CD4-positive, alpha-beta T cell treated with Interleukin-4 for 1 hour (primary cell): ENCODE data around the gene ATP6V0D1.

Source experiments
- DNase-seq, 2 donors: peaks; one replicate each; pipeline ENCODE4 v3.0.0-alpha.2; 2020 to 2022

The ATP6V0D1 gene

DNA sequence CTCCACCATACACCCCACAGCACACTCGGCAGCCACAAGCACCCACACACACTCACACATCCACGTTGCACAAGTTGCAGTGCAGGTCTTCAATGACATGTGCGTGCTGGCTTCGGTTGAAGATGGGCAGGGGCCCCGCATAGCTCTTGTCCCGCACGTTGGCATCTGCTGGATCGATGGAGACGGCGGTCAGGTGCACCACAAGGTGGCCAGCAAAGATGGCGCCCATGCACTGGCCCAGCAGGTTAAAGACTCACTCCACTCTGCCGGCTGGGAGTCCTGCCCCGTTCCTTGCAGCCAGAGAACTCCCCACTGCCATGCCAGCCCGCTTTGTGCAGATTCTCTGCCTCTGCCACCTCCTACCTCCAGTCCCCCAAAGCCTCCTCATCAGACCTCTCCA is 80.1 kb downstream of the ATP6V0D1 start:
- DNase-seq = no peak

DNA sequence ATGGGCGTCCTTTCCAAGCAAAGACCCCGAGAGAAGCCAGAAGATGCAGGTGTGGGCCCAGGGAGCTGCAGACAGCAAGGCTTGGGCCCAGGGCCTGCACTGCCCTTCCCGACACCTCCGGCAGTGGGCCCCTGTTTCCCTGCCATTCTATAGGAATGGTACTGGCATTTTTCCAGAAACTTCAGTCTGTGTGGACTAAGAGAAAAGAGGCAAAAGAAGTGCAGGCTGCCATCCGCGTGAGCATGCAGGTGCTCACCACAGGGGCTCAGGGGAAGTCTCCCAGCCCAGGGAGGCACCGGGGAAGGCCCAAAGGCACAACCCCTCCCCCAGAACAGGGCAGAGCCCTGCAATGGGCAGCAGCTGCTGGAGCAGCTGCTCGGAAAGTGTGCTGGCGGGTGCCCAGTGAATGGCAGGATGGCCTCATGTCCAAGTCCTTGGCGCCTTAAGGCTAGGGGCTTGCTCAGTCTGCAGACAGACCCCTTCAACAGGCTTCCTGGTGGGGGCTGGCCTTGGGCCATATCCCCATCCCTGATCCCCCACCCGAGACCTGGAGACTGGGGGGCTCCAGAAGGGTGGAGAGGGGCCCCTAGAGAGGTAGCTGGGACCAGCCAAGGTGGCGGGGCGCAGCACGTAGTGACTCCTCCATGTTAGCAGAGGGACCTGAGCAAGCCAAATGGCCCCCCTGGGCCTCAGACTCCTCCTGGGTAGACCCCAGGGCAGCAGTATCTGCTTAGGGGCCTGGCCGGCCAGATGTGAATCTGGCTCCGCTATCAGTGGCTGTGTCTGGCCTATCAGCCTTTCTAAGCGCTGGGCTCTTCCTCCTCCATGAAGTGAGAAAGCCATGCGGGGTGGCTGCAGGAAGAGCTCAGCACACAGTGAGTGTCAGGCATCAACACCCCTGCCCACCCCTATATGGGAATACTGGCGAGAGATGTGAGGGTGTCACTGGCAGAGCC is 80.9 kb downstream of the ATP6V0D1 start:
- DNase-seq = no peak

DNA sequence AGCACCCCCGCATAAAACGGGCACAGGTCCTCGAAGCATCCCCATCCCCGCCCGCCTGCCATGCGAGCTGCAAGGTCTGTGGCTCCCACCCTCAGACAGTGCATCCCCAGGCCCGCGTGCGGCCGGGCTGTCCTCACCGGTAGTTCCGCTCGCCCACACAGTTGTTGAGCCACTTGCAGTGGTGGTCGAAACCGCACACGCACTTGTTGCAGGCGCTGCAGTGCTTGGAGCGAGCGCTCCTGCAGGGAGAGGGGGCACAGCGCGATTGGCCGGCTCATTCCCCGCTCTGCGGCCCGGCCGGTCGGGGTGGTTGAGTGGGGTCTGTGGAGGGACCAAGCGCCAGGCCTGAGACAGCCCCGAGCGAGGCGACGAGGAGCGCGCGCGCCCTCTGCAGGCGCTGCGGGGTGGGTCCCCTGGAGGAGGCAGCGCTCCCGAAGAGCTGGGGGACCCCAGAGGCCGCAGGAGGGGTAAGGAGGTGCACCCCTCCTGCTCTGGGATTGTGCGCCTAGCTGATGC is 81.7 kb downstream of the ATP6V0D1 start:
- peak; percentile 47 to 48 for DNase-seq

DNA sequence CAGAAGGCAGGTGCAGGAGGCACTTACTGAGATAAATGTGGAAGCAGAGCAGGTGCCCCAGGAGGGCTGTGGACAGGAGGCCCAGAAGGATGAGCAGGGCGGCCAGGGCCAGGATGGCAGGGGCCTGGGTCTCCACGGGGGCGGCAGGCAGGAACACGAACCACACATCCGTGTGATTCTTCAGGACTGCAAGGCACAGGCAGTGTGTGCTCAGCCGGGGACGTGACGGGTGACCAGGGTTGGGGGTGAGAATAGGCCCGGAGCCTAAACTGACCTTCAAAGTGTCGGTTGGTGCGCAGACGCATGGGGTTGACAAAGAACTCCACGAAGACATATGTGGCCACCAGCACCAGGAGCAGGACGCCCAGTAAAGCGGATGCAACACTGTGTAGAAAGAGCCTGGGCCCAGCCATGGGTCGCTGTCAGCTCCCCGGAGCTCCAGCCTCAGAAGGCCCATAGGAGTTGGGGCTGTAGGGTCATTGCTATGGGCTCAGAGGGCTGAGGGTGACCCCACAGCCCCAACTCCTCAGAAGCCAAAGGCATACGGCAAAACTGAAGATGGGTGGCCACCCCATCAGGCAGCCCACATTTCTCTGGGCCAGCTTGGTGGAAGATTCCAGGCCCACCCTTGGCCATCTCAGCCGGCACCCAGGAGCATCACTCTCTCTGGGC is 82.3 kb downstream of the ATP6V0D1 start:
- no peak for DNase-seq

DNA sequence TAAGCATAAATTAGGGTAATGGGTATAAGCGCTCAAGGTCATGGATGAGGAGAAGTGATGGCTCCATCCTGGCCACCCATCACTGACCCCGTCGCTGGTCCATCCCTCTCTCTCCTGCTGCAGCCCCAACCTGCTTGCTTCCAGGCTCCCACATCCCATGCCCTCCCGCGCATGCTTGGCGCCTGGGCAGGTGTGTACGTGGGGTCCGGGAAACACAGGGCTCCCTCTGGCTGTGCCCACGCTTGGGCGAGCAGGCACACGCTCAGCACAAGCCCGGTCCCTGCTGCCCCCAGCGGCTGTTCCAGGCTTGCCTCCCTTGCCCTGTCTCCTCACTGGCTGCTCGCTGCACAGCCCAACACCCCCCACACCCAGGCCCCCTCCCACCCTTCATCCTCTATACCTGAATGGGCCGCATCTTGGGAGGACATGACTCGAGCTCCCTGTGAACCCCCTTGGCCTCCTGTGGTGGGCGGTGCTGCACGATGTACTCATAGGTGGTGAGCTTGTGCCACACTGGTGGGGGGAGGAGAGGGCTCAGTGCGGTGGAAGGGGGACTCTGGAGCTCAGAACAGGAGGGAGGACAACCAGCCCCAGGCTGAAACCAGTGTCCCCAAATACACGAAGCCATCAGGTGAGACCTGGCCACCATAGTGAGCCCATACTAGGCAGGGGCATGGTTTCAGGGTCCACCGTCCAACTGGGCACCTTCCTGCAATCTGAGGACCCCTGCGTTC is 83.0 kb downstream of the ATP6V0D1 start:
- DNase-seq = no peak

DNA sequence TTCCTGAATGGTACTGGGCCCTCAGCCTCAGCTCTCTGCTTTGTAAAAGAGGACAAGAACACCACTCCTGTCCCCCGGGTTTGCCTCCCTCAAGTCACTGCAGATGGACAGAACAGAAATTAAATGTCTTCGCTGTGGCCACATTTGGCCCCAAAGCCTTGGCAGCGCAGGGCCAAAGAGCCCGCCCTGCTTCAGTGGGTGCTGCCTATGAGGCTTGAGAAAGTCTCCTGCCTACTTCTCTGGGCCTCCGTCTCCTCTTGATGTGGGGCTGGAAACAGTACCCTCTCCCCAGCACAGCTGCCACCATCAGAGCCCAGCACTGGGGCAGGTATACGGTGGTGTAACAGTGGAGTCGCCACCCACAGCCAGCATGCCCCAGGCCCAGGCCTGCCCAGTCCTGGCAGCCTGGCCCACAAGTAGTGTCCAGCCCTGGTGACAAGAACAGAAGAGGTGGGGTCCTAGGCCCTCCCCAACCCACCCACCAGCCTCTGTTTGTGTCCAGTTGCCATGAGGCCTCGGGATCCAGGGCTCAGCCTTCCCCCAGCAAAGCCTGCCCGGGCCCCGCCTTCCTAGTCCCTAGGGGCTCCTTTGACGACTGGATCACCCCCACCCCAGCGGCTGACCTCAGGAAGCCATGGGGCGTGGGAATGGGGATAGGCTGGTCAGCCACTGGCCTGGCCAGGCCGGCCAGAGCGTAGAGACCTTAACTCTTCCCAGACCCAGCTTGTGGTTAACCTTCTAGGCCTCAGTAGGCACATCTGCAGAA is 83.7 kb downstream of the ATP6V0D1 start:
- DNase-seq = no peak

GRCh38 chr16:67396159-67397035 is 84.6 kb downstream of the ATP6V0D1 start:
- DNase-seq = no peak

DNA sequence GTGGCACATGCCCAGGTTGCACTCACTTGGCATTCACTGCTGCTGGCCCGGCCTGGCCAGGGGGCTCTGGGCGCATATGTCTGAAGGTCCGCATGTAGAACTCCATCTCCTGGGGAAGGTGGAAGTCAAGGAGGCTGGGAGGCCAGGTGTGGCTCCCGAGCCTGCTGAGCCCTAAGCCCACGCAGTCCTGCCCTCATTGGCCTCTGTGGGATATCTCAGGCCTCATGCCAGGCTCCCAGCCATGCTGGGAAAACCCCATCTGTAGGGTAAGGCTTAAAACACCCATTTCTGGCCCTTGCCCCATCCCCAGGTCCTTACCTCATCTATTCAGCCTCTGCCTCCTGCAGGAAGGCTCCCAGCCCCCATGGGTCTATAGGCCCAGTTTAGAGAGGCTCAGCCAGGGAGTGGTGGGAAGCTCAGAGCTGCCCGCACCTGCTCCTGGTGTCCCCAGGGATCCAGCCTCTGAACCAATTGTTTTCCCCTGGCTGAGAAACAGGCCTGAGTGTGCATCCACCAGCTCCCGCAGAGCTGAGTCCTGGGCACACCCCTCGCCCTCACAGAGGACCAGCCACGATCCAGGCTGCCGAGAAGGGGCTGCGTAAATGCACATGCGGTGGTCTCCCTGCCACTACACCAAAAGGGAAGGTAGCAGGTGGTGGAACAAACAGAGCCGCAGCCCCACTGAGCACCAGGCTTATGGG is 85.3 kb downstream of the ATP6V0D1 start:
- DNase-seq = no peak

GRCh38 chr16:67395105-67395457 is 85.9 kb downstream of the ATP6V0D1 start:
- DNase-seq = peak in 1 of 2 donors; percentile 23

GRCh38 chr16:67394155-67395104 is 86.5 kb downstream of the ATP6V0D1 start:
- peak; percentile 13 to 55 for DNase-seq

DNA sequence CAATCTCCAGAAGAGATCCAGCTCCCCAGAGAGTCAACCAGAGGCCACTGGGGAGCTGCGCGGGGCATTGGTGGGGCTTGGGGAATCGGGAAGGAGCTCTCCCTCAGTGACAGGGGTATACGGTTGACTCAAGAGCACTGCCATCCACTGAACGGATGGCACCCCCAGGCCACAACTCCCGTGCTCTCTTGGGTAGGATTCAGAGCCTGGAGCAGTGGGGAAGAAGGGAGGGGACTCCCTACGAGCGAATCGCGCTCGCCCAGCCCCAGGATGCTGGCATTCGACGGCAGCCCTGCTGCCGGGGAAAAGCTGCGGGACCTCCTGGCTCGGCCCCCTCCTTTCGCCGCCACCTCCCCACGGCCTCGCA is 87.2 kb downstream of the ATP6V0D1 start:
- no peak for DNase-seq

- DNase-seq = peak; percentile 59 to 83
These were observed 87.7 kb downstream of the ATP6V0D1 start, which contains the start of gene TPPP3 for GRCh38 chr16:67393111-67393787. Gene TPPP3 (minus strand): TSS chr16:67393498. CDS start chr16:67391111, 2,387 bp downstream.

DNA sequence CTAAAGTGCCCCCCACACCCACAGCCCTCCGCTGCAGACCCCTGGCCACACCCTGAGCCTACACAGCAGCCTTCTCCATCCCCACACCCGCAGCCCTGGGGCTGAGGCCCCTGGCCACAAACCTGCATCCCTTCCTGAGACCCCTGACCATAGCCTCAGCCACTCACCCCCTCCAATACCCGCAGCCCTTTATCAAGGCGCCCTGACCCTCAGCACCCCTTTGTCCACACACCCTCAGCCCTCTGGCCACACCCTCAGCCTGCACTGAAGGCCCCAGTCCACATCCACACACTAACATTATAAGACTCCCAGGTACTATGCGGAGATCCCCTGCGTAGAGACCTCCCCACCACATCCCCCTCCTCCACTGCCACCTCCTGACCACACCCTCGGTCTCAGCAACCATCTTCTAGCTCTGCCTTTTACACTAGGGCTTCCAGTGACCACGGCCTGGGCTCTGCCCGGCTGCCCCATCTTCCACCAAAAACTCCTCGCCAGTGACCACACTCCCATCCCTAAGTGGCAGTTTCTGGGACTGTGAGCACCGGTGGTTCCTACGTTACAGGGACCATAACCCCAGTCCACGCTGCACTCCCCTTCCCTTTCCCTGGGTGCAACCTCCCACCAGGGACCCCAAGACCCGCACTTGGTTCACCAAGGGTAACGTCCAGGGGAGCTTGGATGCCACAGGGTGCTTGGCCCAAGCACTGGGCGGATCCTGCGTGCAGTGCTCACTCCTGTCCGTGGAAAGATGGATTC is 88.5 kb downstream of the ATP6V0D1 start:
- no peak for DNase-seq

DNA sequence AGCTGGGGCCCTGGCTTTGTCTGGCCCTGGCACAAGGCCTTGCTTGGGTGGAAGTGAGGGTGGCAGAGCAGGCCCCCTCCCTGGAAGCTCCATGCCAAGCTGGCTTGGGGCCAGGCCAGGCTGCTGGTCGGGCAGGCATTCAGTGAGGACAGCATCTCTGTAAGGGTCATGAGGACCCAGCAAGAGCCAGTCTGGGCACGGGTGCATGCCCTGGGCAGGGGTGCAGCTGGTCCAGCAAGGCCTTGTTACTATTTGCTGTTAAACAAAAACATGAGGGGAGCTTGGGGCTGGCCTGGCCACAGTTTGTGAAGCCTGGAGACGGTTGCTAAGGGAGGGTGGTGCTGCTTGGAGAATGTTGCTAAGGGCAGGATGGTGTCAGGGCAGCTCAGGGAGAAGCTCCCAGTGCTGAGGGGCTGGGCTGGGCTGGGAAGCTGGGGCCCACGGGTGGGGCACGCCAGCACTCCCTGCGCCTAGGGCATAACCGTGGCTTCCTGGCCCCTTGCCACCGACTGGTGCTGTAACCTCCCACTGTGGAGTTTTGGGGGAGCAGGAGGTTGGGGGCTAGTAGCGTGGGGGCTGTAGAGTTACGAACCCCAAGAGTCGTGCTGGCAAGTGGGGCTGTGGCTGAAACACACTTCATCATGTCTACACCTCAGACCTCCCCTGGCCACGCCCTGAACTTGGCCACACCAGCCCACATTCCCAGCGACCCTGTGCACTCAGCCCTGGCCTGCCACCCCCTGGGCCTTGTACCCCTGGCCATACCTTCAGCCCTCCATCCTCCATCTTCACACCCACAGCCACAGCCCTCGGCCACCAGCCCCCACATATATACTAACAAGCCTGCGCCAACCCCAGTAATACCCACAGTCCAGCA is 89.3 kb downstream of the ATP6V0D1 start:
- DNase-seq = peak in 1 of 2 donors; percentile 29

GRCh38 chr16:67390816-67391423 is 90.0 kb downstream of the ATP6V0D1 start:
- DNase-seq = no peak
